A549 (cell line): ENCODE results near the gene DACT2. TPM values are rescaled to one million over a fixed set of nuclear protein-coding genes. Genes with fewer than 3 reads are reported as not detected.

Source experiments
- ATAC-seq, 2 experiments: fragments of 200-7000 bp in 1 of 2; fragments of >200 bp in 1 of 2; cut with Nextera tagmentation in 1 of 2; cut with Tn5 transposase in 1 of 2; 3 replicates each; pipeline versions ENCODE4 v1.8.0 to v1.9.1; 2018 to 2020; ENCODE audit warnings: mild to moderate bottlenecking in 1 of 2, moderate library complexity in 1 of 2
- CTCF ChIA-PET: fragments of 300-600 bp; sonication (Branson Sonifier 250); formaldehyde crosslinking; extraction: SDS; loops from one replicate; lab custom pipeline; 2021; ENCODE audit warnings: antibody characterized with exemption, inconsistent platforms; lab: Yijun Ruan, JAX
- POLR2A ChIA-PET: fragments of 350-600 bp; formaldehyde crosslinking; extraction: SDS; loops from one replicate; lab custom pipeline; 2021; ENCODE audit warnings: antibody characterized with exemption, inconsistent platforms; lab: Yijun Ruan, JAX
- DNase-seq, 2 experiments: peaks; one replicate each; pipeline versions ENCODE4 v3.0.0 to v3.0.0-alpha.2; 2011 to 2016; ENCODE audit warnings: low read depth in 1 of 2, low spot score in 1 of 2
- FAIRE-seq: peaks from 2 replicates; lab custom pipeline; 2011; peaks lifted over from hg19 to GRCh38; lab: Jason Lieb, UNC
- H3K27ac ChIP-seq, 2 experiments: fragments of >200 bp; sonication (Bioruptor Twin); formaldehyde crosslinking; 3 replicates each; pipeline ENCODE4 v1.5.1; 2016 to 2017
- H3K4me1 ChIP-seq: fragments of >200 bp; sonication (Bioruptor Twin); formaldehyde crosslinking; 3 replicates; pipeline ENCODE4 v1.6.1; 2016
- H3K4me2 ChIP-seq: fragments of >200 bp; sonication (Bioruptor Twin); formaldehyde crosslinking; 3 replicates; pipeline ENCODE4 v1.6.1; 2016
- H3K4me3 ChIP-seq: fragments of >200 bp; sonication (Bioruptor Twin); formaldehyde crosslinking; 3 replicates; pipeline ENCODE4 v1.5.1; 2016
- H3K9me3 ChIP-seq: fragments of >200 bp; sonication (Bioruptor Twin); formaldehyde crosslinking; 3 replicates; pipeline ENCODE4 v1.6.1; 2016
- CBX8 ChIP-seq: fragments of 200-600 bp; sonication (generic); IDR thresholded peaks from 2 replicates; pipeline ENCODE4 v1.6.1; 2016
- CEBPB ChIP-seq, 2 experiments: fragments of >200 bp in 1 of 2; sonication (Bioruptor Twin) in 1 of 2; formaldehyde crosslinking in 1 of 2; IDR thresholded peaks; 2 replicates each; pipeline ENCODE4 v1.6.1; 2012 to 2016
- CHD2 ChIP-seq: fragments of 150-350 bp; IDR thresholded peaks from 2 replicates; pipeline ENCODE4 v1.6.1; 2014; ENCODE audit warnings: low read length; ENCODE audit not compliant: partially characterized antibody
- CHD4 ChIP-seq: fragments of 200-600 bp; sonication (generic); IDR thresholded peaks from 2 replicates; pipeline ENCODE4 v1.6.1; 2016; ENCODE audit warnings: antibody characterized with exemption, mild to moderate bottlenecking, borderline replicate concordance
- EHF ChIP-seq: fragments of 250-450 bp; sonication (Bioruptor Pico); IDR thresholded peaks from 2 replicates; pipeline ENCODE4 v1.5.0; 2020; ENCODE audit warnings: mild to moderate bottlenecking
- EP300 ChIP-seq, 2 experiments: fragments of >200 bp; sonication (Bioruptor Twin); formaldehyde crosslinking; IDR thresholded peaks; 2 replicates in 1 of 2; 3 replicates in 1 of 2; pipeline ENCODE4 v1.6.1; 2016 to 2017
- FOXS1 ChIP-seq: fragments of 250-450 bp; sonication (Bioruptor Pico); IDR thresholded peaks from 2 replicates; pipeline ENCODE4 v1.5.0; 2020; ENCODE audit warnings: mild to moderate bottlenecking, moderate library complexity
- HEYL ChIP-seq: fragments of 250-450 bp; sonication (Bioruptor Pico); IDR thresholded peaks from 2 replicates; pipeline ENCODE4 v1.8.0; 2021; ENCODE audit warnings: mild to moderate bottlenecking, moderate library complexity
- HOXB13 ChIP-seq: fragments of 250-450 bp; sonication (Bioruptor Pico); IDR thresholded peaks from 2 replicates; pipeline ENCODE4 v1.5.0; 2020; ENCODE audit warnings: low read depth, mild to moderate bottlenecking, moderate library complexity
- HOXB5 ChIP-seq: fragments of 250-450 bp; sonication (Bioruptor Pico); IDR thresholded peaks from 2 replicates; pipeline ENCODE4 v1.5.0; 2020; ENCODE audit warnings: mild to moderate bottlenecking, moderate library complexity
- JUNB ChIP-seq: fragments of >200 bp; sonication (Bioruptor Twin); formaldehyde crosslinking; IDR thresholded peaks from 2 replicates; pipeline ENCODE4 v1.6.1; 2016
- NR3C1 ChIP-seq: fragments of >200 bp; sonication (Bioruptor Twin); formaldehyde crosslinking; IDR thresholded peaks from 3 replicates; pipeline ENCODE4 v1.6.1; 2017
- POLR2AphosphoS2 ChIP-seq: conservative IDR thresholded peaks from 2 replicates; pipeline ENCODE4 v1.6.1; 2012; ENCODE audit warnings: low read length, improper control_type of control experiment, inconsistent platforms
- RNF2 ChIP-seq: fragments of 200-600 bp; sonication (generic); IDR thresholded peaks from 2 replicates; pipeline ENCODE4 v1.6.1; 2016; ENCODE audit warnings: low read depth, mild to moderate bottlenecking, antibody characterized with exemption, moderate library complexity, borderline replicate concordance
- SMC3 ChIP-seq: fragments of >200 bp; sonication (Bioruptor Twin); formaldehyde crosslinking; IDR thresholded peaks from 3 replicates; pipeline ENCODE4 v1.6.1; 2018; ENCODE audit warnings: inconsistent platforms
- ZNF302 ChIP-seq: fragments of 250-450 bp; sonication (Bioruptor Pico); IDR thresholded peaks from 2 replicates; pipeline ENCODE4 v1.9.0; 2021; ENCODE audit warnings: inconsistent platforms, mild to moderate bottlenecking, moderate library complexity
- ZSCAN20 ChIP-seq: fragments of 250-450 bp; sonication (Bioruptor Pico); IDR thresholded peaks from 2 replicates; pipeline ENCODE4 v1.8.0; 2022; ENCODE audit warnings: mild to moderate bottlenecking, moderate library complexity
- WGBS: methylation state at CpG from one replicate; pipeline ENCODE4 v1.1.6; 2017; ENCODE audit errors: missing lambda C conversion rate; 5-methylcytosine and 5-hydroxymethylcytosine counted together
- polyA plus RNA-seq, 4 experiments: library from polyadenylated mRNA; depleted of rRNA in 3 of 4; stranded (reverse); fragments of >200 nt; fragmentation: RNase III in 1 of 4; extraction: RNeasy Plus Mini Kit Qiagen cat#74134 plus additional on column Dnase treatment in 1 of 4; gene quantifications; 2 replicates in 3 of 4; 3 replicates in 1 of 4; pipeline ENCODE4 v1.2.3, GENCODE V29; 2011 to 2017
- TF ChIP-seq, protein P1 (sequence below): fragments of 150-350 bp; IDR thresholded peaks from 2 replicates; pipeline ENCODE4 v1.6.1; 2014; ENCODE audit warnings: low read depth, mild to moderate bottlenecking, low read length
- TF ChIP-seq, protein P2 (sequence below): IDR thresholded peaks from 2 replicates; pipeline ENCODE4 v1.6.1; 2012; ENCODE audit warnings: low read depth, borderline replicate concordance
- TF ChIP-seq, protein P3 (sequence below): IDR thresholded peaks from 2 replicates; pipeline ENCODE4 v1.6.1; 2012
- TF ChIP-seq, protein P4 (sequence below): fragments of 200-600 bp; sonication (generic); IDR thresholded peaks from 2 replicates; pipeline ENCODE4 v1.6.1; 2016; ENCODE audit warnings: antibody characterized with exemption, mild to moderate bottlenecking, moderate library complexity
- TF ChIP-seq, protein P5 (sequence below): fragments of >200 bp; sonication (Bioruptor Twin); formaldehyde crosslinking; IDR thresholded peaks from 2 replicates; pipeline ENCODE4 v1.6.1; 2016

Gene DACT2
- polyA plus RNA-seq, 2 of the 4 experiments (the other 2 are of a cell fraction): 0.63 to 1.5 TPM

DNA sequence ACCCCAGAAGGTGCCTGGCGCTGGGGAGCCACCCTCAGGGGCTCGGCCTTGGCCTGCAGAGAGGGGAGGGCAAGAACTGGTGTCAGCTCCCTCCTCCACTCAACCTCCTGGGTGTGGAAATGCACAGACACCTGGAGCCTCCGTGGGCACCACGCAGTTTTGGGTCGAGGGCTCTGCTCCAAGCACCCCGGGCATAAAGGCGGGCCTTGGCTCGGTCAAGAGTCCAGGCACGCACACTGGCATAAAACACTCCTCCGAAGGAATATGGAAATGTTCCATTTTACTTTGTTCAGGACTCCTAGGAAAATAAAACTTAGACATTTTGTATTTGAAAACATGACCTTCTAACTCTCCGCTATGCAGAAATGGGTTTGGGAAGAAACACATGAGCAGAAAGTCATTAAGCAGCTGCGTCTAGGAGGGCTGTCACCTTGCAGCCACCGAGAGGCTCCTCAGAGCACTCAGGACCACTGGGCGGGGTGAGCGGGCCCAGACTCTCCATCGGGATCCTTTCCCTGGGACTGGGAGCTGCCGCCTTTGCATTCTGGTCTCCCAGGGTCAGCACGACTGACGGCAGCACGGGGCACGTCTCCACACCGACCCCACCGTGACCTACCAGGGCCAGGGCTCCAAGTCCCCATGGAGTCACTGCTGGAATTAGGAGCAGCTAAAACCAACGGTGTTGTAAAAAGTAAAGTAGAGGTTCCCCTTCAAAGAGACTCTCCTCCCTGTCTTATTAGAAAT, 46.0 kb upstream of the DACT2 start (continued):
- TF ChIP-seq, protein P1, sequence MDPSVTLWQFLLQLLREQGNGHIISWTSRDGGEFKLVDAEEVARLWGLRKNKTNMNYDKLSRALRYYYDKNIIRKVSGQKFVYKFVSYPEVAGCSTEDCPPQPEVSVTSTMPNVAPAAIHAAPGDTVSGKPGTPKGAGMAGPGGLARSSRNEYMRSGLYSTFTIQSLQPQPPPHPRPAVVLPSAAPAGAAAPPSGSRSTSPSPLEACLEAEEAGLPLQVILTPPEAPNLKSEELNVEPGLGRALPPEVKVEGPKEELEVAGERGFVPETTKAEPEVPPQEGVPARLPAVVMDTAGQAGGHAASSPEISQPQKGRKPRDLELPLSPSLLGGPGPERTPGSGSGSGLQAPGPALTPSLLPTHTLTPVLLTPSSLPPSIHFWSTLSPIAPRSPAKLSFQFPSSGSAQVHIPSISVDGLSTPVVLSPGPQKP: no peak
- TF ChIP-seq, protein P2, sequence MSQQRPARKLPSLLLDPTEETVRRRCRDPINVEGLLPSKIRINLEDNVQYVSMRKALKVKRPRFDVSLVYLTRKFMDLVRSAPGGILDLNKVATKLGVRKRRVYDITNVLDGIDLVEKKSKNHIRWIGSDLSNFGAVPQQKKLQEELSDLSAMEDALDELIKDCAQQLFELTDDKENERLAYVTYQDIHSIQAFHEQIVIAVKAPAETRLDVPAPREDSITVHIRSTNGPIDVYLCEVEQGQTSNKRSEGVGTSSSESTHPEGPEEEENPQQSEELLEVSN: no peak
- TF ChIP-seq CEBPB (IDR thresholded peaks at IDR 0.05): no peak
- no peak for TF ChIP-seq HOXB13 (CRISPR knock-in tag)
- TF ChIP-seq CBX8: no peak
- TF ChIP-seq FOXS1 (CRISPR knock-in tag): no peak
- TF ChIP-seq CHD4: no peak
- TF ChIP-seq POLR2AphosphoS2: no peak

DNA sequence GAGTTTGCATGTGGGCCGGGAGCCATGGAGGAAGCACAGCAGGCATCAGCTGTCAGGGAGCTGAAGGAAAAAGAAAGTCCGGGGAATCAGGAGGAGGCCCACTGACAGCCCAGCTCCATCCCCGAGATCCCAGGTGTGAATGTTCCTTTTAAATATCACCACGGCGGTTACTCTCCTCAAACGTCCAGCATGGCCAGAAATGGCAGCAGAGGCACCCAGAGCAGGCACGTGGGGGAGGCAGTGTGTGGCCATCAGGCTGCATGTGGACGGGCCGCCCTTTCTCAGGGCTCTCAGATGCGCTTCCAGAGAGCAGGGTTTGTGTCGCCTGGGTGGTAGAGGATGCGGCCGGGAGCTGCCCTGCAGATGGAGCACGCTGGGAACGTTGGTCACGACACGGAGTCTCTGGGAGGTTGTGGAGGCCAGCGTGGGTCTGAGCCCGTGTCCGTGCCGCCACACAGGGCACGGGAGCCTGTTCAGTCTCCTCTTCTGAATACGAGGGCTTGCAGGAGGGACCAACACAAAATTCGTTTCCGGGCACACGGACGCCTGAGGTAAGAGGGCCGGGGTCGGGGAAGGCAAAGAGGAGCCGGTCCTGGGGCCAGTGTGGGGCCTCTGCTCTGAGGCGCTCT, 45.3 kb upstream of the DACT2 start:
- Histone ChIP-seq H3K4me2 (no peak overlapping the region), H3K4me1 (no peaks in the 10 kb centered on the region), H3K27ac (no peak overlapping the region), H3K9me3 (no peaks in the 10 kb centered on the region), H3K4me3 (no peak overlapping the region)
- no peak for FAIRE-seq
- no peak for ATAC-seq
- WGBS: 77% methylated on average over 17 of the region's 31 CpGs
- CTCF ChIA-PET: interaction anchor here (0.7 kb wide), 1 partner anchor 514 kb away, joined by 3 read pairs; no protein-coding TSS in a partner anchor
- TF ChIP-seq ZSCAN20 (CRISPR knock-in tag) (no peak), HEYL (CRISPR knock-in tag) (no peak), EP300 (IDR thresholded peaks at IDR 0.05) (no peak), ZNF302 (CRISPR knock-in tag) (no peak), JUNB (no peak), CEBPB (IDR thresholded peaks at IDR 0.05) (no peak), CHD2 (no peak), EHF (CRISPR knock-in tag) (no peak), RNF2 (no peak), HOXB13 (CRISPR knock-in tag) (no peak), POLR2AphosphoS2 (no peak), HOXB5 (CRISPR knock-in tag) (no peak), SMC3 (no peak), NR3C1 (no peak)
- TF ChIP-seq, protein P3, sequence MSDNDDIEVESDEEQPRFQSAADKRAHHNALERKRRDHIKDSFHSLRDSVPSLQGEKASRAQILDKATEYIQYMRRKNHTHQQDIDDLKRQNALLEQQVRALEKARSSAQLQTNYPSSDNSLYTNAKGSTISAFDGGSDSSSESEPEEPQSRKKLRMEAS: no peak
- TF ChIP-seq, protein P4, sequence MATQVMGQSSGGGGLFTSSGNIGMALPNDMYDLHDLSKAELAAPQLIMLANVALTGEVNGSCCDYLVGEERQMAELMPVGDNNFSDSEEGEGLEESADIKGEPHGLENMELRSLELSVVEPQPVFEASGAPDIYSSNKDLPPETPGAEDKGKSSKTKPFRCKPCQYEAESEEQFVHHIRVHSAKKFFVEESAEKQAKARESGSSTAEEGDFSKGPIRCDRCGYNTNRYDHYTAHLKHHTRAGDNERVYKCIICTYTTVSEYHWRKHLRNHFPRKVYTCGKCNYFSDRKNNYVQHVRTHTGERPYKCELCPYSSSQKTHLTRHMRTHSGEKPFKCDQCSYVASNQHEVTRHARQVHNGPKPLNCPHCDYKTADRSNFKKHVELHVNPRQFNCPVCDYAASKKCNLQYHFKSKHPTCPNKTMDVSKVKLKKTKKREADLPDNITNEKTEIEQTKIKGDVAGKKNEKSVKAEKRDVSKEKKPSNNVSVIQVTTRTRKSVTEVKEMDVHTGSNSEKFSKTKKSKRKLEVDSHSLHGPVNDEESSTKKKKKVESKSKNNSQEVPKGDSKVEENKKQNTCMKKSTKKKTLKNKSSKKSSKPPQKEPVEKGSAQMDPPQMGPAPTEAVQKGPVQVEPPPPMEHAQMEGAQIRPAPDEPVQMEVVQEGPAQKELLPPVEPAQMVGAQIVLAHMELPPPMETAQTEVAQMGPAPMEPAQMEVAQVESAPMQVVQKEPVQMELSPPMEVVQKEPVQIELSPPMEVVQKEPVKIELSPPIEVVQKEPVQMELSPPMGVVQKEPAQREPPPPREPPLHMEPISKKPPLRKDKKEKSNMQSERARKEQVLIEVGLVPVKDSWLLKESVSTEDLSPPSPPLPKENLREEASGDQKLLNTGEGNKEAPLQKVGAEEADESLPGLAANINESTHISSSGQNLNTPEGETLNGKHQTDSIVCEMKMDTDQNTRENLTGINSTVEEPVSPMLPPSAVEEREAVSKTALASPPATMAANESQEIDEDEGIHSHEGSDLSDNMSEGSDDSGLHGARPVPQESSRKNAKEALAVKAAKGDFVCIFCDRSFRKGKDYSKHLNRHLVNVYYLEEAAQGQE: no peak
- TF ChIP-seq, protein P5, sequence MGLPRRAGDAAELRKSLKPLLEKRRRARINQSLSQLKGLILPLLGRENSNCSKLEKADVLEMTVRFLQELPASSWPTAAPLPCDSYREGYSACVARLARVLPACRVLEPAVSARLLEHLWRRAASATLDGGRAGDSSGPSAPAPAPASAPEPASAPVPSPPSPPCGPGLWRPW: no peak
- DNase-seq: no peak
- POLR2A ChIA-PET: no interaction called here
